Measurements from ENCODE around the gene PLAGL1.

Gene PLAGL1

GRCh38 chr6:144008846-144009245, 787 bp upstream of the PLAGL1 start:
- no peak for FAIRE-seq

GRCh38 chr6:144007478-144008119, 460 bp downstream of the PLAGL1 start:
- no peak for FAIRE-seq

GRCh38 chr6:144006736-144007477, 1.2 kb downstream of the PLAGL1 start:
- no peak for FAIRE-seq

DNA sequence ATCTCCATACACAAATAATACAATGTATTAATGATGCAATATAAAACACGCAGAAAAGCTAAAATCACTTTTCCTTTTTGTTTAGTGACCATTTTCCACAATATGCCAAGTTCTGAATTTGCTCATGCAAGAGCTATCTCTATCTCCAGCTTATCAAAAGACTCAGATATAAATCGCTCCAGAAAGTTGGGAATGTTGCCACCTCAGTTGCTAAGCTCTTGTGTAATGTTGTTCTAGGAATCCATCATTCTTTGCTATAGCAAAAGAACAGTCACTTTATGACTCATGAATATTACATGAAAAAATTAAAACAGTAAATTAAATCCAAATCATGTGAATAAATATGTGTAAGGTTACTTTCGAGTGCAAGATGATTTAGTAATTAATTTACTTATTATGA, 8.7 kb downstream of the PLAGL1 start:
- no peak for FAIRE-seq

GRCh38 chr6:143998686-143999085, 9.4 kb downstream of the PLAGL1 start:
- FAIRE-seq, result no peak

DNA sequence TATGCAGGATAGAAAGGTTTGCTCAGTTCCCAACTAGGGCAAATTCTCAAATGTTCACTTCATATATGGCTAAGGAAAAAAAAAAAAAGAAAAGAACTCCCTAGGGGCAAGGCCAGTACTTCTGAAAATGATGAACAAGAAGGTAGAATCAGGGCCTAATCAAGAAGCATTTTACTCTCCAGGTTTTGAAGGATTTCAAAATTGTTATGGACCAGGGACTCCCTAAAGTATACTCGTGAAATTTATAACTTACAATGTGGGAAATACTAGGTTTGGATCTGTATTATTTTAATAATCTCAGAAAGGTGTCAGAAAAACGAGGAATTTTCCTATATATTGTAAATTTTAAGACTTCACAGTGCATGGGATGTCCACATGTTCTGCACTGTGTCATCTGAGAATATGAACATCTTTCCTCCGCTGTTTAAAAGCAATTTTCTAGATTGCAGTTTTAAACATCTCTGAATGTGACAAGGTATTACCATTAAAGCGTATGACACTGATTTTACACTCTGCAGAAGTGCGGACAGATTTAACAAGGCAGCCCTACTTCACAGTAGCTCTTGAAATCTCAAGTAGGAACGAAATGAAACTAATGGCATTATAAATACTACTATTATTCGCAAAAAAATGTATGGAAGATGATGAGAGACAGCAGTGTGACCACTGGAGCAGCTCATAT, 14.0 kb downstream of the PLAGL1 start:
- no peak for FAIRE-seq

GRCh38 chr6:143992285-143992684, 15.8 kb downstream of the PLAGL1 start:
- no peak for FAIRE-seq

- FAIRE-seq, result no peak
Measured at GRCh38 chr6:143986463-143987065, 21.5 kb downstream of the PLAGL1 start.

DNA sequence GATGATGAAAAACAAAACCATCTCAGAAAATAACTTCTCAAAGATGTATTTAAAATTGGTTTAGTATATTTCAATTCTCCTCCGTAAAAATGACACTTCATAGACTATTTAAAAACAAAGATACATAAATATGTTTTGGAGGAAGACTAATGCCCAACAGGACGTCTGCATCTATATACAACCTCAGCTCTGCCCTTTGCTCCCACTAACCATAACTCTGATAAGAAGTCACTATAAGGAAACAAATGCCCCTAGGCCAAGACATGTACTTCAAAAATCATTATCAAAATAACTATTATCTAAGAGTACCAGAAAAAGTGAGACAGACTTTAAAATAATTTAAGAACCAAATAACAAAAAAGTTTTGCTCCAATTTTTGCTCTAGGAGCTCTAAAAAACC, 23.4 kb downstream of the PLAGL1 start:
- FAIRE-seq, result no peak

GRCh38 chr6:143982968-143983367, 25.1 kb downstream of the PLAGL1 start:
- no peak for FAIRE-seq

DNA sequence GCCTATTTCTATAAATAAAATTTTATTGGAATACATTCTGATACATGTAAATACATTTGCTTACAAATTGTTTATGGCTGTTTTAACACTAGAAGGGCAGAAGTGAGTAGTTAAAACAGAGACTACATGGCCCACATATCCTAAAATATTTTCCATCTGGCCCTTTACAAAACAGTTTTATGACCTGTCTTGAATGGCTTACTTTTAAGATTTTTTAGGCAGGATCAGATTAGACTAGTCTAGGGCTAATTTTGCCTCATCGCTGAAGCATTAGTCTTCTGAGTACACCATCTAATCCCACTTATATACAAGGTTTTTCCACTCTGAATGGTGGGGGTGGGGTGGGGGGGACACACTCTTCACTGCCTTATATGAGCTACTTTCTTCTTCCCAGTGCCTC, 27.1 kb downstream of the PLAGL1 start:
- no peak for FAIRE-seq

- FAIRE-seq, result no peak
Measured at GRCh38 chr6:143976806-143977349, 31.2 kb downstream of the PLAGL1 start.

DNA sequence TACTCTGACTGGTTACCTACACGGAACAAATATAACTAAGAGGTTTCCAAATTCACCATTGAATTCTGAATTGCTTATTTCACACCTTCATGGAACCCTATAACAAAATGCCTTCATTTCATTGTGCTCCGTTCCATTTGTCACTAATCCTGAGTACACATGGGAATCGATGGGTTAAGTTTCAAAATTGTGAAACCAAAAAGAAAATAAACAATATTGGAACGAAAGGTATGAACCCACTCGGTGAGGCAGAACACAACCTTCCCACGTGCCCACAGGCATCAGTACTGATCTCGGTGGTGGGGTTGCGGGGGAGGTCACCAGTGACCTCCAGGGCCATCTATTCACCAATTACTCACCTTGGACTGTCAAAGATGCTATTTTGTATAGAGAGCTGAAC, 34.0 kb downstream of the PLAGL1 start:
- no peak for FAIRE-seq

- FAIRE-seq, result no peak
Measured at GRCh38 chr6:143973097-143973966, 34.7 kb downstream of the PLAGL1 start.

DNA sequence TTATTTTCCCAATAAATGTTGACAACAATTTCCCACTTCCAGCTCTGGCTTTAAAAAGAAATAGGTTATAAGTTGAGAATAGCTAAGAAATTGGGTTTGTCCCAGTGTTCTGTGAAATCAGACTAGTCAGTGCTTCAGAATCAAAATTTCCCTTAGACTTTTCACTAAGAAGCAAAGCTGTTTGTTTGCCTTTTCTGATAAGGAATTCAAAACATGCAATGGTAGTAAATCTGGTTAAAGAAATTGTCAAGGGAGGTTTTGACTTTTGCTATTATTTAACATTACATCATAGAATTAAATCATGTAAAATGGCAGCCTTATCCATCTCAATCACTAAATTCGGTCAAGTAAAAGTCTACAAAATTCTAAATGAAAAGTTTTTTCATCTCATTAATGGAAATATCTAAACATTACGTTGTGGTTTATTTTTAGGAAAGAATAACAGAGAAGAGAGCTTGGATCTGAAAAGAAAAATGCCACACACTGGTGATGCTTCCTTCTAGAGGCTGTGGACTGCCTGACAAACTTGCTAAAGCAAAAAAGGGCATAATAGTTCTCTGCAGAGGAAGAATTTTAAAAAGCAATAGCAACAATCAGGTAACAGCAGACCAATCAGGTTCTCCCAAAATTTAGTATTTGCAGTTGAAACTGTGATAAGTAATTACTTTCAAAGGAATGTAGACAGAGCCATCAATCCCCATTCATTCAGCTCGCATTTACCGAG, 36.4 kb downstream of the PLAGL1 start:
- peak; percentile 42 for FAIRE-seq

DNA sequence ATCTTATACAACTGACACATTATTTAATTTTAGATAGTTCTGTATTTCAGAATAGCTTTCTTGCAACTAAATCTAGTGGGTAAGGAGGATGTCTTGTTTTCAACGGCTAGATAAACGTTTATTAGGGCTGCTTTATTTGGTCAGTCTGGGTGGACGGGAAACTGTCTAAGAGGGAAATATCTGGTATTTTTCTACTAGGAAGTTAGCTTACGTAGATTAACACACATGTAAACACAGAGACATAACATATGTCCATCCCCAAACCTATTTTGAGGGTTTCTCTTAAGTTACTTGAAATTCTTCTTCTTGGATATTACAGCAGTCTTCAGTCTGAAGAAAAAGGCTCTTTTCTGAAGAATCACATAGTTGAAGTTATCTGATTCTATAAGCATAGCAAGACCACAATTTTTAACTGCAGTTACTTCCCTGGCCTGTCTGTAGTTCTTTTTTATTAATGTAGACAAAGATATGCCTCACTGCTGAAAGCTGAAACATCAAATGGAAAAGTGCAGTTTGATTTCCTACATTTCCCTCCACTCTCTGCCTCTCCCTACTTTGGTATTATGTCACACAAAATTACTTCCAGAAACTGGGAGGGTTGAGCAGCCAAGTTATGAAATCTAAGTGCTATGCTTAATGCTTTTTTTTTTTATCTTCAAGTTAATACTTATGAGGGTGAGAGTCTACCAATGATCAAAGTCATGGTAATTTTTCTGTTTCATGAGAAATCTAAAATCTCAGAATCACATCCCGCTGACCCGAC, 37.4 kb downstream of the PLAGL1 start:
- FAIRE-seq, result no peak

GRCh38 chr6:143969077-143969476, 39.0 kb downstream of the PLAGL1 start:
- no peak for FAIRE-seq

DNA sequence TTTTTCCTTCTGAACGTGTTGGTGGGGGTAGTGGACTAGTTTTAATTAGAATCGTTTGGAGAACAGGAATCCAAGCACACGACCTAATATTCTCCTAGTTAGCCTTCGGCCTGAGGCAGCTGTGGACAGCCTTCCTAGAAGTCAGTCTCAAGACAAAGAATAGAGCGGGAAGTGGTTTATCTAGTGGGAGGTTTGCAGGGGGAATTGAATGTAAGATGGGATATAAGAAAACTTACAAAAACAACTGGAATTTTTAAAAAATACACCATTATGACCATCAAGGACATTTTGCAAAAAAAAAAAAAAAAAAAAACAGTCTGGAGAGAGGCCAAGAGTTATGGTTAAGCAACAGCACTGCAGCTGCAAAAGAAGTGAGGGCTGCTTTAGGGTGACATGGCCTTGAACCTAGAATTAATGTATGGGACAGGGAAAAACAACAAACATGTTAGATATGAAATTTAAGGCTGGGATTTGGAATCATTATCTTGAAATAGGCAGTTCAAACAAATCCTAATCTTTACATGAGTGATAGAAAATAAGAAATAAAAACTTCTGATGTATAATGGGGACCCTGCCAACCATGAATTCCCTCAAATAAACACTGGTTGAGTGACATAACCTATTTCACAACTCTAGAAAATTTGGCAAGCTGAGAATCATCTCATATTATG, 40.2 kb downstream of the PLAGL1 start:
- FAIRE-seq, result no peak

DNA sequence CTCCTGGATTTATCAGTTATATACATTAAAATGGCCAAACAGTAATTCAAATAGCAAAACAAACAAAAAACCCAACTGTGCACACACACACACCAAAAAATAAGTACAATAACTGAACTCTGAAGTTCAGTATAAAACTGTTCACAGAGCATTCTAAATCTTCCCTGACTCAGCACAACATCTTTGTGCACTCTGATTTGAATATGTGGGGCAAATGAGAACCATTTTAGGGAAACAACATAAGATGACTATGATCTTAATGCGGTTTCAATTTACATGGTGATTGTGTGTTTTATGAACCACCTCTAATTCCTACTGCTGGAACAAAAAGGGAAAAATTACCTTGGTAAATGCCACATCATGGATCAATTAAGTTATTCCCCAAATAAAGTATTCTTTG, 41.7 kb downstream of the PLAGL1 start:
- FAIRE-seq, result no peak

GRCh38 chr6:143965503-143966171, 42.4 kb downstream of the PLAGL1 start:
- no peak for FAIRE-seq
